ENCODE results near the gene PLPPR3.

DNA sequence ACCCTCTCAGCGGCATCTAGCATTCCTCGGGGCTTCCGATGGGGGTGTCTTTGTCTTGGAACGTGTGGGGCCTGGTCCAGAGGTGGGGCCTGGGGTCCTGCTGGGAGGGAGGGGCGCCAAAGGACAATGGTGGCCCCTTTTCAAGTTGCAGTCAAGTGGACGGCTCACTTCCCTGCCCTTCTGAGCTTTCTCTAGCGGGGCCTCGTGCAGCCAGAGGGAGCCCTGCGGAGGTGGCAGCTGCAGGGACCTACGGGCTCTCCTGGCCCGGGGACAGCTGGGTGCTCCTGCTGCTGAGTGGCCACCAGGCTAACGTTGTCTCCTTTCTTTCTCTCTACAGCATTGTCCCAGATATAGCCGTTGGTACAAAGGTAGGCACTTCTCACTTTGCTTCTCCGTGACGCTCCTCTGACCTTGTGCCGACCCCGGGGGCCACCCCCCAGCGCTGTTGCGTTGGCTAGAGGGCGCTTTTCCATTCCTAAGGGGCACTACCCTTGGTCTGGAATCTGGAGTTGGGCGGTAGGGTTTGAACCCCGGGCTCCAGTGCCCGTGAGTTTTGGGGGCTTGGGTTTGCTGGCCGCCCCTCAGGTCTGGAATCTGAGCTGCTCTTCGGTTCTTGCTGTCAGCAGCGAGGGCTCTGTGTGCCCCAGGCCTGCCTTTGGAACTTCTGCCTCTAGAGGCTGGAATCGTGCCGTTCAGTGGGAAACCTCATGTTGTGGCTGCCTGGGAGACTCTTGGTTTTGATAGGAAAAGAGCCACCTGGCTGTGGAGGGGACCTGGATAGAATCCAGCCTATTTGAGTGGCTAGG is 22.5 kb downstream of the PLPPR3 start:
- TF ChIP-seq POLR2A (IDR thresholded peaks at IDR 0.05; ENCODE audit: extremely low read depth, insufficient read length) (no peak), CTCF (IDR thresholded peaks at IDR 0.05; ENCODE audit: low read depth, low read length) (no peak), MYC (IDR thresholded peaks at IDR 0.05; ENCODE audit: low read depth, low read length) (no peak)
- TF ChIP-seq, protein P1, sequence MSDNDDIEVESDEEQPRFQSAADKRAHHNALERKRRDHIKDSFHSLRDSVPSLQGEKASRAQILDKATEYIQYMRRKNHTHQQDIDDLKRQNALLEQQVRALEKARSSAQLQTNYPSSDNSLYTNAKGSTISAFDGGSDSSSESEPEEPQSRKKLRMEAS (IDR thresholded peaks at IDR 0.05; ENCODE audit: low read depth, low read length) = no peak
